Endometrial microvascular endothelial cells (primary cell): ENCODE measurements around the gene CACNG7. TPM values are rescaled to one million over a fixed set of nuclear protein-coding genes. Genes with fewer than 3 reads are reported as not detected.

Source experiments
- in situ Hi-C: cut with HindIII; loops from 2 replicates; pipeline ENCODE4 v1.10.0; 2017; ENCODE audit warnings: low sequenced_read_pairs, low pct_unique_long_range_greater_than_20kb; ENCODE audit errors: inconsistent ontology term
- total RNA-seq: library from RNA; depleted of rRNA; stranded (reverse); fragments of >200 nt; gene quantifications from one replicate; pipeline ENCODE4 v1.2.3, GENCODE V29; 2015; ENCODE audit errors: inconsistent ontology term

Gene CACNG7
- total RNA-seq, 1 donor from 2014 or later: not detected

GRCh38 chr19:53992815-53993214, 83.7 kb downstream of the CACNG7 start:
- in situ Hi-C loops: no loop called here

GRCh38 chr19:53993448-53993847, 84.4 kb downstream of the CACNG7 start:
- in situ Hi-C loops: no loop called here

Other genes with a start within 250 kb of the CACNG7 start
- 0.19 TPM for gene NLRP12, start 85.0 kb upstream of the CACNG7 start, total RNA-seq
- gene MYADM, start 41.4 kb upstream of the CACNG7 start, total RNA-seq: 60.7 TPM
- gene PRKCG, start 27.1 kb upstream of the CACNG7 start, total RNA-seq: not detected
- gene CACNG8, start 53.7 kb downstream of the CACNG7 start, total RNA-seq: 0.09 TPM
- 3.5 TPM for gene CACNG6, start 82.4 kb downstream of the CACNG7 start, total RNA-seq
- not detected for gene VSTM1, start 154.6 kb downstream of the CACNG7 start, total RNA-seq
- gene TARM1, start 172.1 kb downstream of the CACNG7 start, total RNA-seq: not detected
- gene OSCAR, start 191.5 kb downstream of the CACNG7 start, total RNA-seq: not detected
- 16.4 TPM for gene NDUFA3, start 193.6 kb downstream of the CACNG7 start, total RNA-seq
- gene TFPT, start 206.4 kb downstream of the CACNG7 start, total RNA-seq: 45.4 TPM
- gene PRPF31, start 206.5 kb downstream of the CACNG7 start, total RNA-seq: 127 TPM
- 20.3 TPM for gene CNOT3, start 228.5 kb downstream of the CACNG7 start, total RNA-seq